Stimulated activated CD8-positive, alpha-beta memory T cell treated with anti-CD3 and anti-CD28 coated beads, Interleukin-4, amount 100 ng/mL, for 4 hours (primary cell): ENCODE results near the gene STRN3.
"Not testable (repeated sequence)": the region's sequence is repeated elsewhere in the genome, so short reads cannot be mapped to it uniquely, and the experiment has no call there.

Experiments used
- DNase-seq, 2 donors: peaks; one replicate each; pipeline ENCODE4 v3.0.0-alpha.2; 2020; ENCODE audit warnings: low read depth in 2 of 2, low spot score in 1 of 2

The STRN3 gene, protein sequence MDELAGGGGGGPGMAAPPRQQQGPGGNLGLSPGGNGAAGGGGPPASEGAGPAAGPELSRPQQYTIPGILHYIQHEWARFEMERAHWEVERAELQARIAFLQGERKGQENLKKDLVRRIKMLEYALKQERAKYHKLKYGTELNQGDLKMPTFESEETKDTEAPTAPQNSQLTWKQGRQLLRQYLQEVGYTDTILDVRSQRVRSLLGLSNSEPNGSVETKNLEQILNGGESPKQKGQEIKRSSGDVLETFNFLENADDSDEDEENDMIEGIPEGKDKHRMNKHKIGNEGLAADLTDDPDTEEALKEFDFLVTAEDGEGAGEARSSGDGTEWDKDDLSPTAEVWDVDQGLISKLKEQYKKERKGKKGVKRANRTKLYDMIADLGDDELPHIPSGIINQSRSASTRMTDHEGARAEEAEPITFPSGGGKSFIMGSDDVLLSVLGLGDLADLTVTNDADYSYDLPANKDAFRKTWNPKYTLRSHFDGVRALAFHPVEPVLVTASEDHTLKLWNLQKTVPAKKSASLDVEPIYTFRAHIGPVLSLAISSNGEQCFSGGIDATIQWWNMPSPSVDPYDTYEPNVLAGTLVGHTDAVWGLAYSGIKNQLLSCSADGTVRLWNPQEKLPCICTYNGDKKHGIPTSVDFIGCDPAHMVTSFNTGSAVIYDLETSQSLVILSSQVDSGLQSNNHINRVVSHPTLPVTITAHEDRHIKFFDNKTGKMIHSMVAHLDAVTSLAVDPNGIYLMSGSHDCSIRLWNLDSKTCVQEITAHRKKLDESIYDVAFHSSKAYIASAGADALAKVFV

DNA sequence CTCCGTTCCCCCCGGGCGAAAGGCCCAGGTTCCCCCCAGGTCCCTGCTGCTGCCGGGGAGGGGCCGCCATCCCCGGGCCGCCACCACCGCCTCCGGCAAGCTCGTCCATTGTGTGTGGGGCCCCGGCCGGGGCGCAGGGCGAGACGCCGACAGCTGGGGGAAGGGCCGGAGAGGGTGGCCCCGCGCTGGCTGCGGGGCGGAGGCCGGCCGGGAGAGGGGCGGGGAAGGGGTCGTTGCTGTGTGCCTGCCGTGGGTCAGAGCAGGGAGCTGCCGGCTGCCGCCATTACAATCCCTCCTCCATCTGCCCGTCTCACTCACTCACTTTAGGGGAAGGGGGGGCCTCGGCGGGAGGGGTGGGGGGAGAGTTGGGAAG lies at the start of gene STRN3:
STRN3 (minus strand) TSS at position 303 of the 373 bp plus-strand sequence; CDS start at position 109, 194 bp downstream.
- DNase-seq: peak in 1 of 2 donors; percentile 1

DNA sequence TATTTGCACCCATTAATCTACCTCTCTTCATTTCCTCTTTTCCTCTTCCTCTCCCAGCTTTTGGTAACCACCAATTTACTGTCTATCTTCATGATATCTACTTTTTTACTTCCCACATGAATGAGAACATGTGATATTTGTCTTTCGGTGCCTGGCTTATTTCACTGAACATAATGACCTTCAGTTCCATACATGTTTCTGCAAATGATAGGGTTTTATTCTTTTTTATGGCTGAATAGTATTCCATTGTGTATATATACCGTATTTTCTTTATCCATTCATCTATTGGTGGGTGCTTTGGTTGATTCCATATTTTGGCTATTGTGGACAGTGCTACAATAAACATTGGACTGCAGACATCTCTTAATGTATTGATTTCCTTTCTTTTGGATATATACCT lies 49.0 kb upstream of the STRN3 start:
- DNase-seq: no peak

DNA sequence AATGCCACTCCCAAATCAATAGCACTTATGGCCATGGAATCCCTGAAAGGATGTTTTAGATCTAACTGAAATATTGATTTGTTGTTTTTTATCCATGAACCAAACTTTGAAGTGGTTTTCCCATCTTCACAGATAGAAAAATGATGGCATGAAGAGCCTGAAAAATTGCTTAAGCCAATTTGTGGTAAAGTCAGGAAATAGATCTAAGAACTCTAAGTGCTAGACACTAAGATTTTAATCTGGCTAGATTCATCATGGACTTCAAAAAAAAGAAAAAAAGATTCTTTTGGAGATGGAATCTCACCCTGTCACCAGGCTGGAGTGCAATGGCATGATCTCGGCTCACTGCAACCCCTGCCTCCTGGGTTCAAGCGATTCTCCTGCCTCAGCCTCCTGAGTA lies 45.0 kb upstream of the STRN3 start:
- no peak for DNase-seq

DNA sequence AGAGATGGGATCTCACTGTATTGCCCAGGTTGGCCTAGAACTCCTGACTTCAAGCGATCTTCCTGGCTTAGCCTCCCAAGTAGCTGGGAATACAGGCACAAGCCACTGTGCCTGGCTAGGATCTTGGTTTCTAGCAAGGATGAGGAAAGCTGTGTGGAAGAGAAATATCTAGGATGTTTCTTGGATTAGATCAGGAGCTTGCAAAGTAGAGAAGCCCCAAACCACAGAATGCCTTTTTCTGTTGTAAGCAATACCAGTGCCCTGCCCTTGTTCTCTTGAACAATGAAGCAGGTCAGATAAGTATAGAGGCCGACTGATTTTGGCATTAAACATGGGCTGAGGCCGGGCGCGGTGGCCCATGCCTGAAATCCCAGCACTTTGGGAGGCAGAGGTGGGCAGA lies 44.3 kb upstream of the STRN3 start:
- DNase-seq: no peak

DNA sequence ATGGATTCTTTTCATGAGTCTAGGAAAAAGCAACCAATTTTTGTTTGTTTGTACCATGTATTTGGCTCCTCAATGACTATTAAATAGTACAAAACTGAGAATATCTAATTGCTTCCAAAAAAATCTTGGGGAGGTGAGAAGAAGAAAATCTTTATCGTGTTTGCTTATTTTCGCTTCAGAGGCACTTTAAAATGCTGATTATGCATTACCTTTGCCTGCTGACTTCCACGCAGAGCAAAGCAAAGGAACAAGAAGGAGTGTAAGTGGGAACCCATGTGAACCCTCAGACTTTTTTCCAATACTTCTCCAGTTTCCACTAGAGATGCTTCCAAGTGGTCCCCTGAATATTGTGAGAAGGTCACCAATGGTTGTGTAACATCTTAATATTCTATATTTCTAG lies 43.2 kb upstream of the STRN3 start:
- DNase-seq: no peak

DNA sequence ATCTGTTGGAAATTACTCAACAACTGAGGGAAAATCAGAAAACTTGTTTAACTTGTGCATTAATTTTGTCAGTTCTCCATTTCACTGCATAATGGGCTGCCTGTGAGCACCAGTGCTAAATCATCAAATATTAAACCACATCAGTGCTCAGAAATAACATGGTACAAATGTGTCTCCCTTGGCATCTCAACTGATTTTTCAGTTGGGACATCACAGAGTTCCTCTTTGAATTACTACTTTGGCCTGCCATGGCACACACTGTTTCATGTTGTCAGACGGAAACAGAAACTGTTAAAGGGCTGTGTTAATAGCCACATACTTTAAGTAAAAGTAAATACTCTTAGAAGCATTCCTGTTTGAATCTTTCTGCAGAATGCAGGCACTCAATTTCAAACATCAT lies 42.1 kb upstream of the STRN3 start:
- no peak for DNase-seq

DNA sequence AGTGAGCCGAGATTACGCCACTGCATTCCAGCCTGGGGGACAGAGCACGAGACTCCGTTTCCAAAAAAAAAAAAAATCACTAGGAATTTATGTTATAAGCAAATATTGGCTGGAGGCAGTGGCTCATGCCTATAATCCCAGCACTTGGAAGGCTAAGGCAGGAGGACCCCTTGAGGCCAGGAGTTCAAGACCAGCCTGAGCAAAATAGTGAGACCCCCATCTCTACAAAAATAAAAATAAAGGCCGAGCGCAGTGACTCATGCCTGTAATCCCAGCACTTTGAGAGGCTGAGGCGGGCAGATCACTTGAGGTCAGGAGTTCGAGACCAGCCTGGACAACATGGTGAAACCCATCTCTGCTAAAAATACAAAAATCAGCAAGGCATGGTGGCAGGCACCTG lies 36.7 kb upstream of the STRN3 start:
- not testable (repeated sequence) for DNase-seq

DNA sequence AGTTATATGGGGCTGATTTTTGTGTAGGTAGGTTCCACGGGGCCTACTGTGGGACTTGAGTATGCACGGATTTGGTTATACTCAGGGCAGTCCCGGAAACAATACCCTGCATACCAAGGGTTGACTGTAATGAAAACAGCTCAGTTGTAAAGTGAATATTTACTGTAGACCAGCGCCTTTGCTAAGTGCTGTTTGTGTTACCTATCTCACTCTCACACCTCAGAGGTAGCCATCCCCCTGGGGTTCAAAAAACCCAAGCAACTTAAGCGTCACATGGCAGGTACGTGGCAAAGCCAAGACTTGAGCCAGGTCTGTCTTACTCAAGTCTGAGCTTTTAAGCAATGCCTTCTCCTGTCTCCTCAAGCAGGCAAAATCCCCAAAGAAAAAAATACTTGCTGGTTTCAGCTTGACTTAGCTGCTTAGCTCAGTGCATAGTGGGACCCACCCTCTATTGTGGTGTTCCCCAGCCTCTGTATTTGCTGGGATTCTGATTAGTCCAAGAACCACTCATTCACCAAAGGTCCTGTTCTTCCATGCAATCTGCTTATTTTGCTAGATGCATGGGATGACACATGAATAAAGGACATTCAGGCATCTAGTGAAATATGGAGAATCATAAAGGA lies 34.2 kb upstream of the STRN3 start:
- DNase-seq: no peak

DNA sequence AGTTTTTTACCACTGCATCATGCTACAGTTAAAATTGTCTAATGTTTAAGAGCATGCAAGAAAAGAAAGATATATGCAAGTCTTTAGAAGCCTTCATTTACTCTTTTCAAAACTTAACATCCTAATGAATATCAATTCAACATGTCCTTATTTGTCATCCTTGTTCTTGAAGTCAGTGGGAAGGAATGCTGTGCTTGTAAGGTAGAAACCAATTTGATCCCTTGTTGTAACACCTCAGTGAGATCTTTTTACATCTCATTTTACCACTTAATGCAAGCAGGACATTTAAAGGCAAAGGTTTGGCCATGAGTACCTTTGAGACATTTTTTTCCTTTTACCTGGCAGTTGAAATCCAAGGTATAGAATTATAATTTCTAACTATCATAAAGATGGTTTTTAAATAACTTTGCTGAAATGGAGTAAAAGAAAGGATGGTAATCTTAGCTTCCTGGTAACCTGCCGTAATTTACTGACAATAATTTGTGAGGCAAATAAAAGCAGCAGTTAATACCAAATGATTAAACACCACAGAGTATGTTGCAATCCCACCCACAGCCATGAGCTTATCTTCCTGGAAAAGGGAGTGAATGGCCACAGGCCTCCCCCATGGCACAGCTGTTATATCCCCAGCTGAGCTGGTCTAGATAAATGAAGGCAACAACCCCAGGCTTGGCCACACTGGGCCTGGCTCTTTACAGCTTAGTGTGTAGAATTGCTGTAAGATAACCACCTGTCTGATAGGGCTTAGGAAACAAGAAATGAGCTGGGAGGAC lies 33.2 kb upstream of the STRN3 start:
- DNase-seq: no peak

DNA sequence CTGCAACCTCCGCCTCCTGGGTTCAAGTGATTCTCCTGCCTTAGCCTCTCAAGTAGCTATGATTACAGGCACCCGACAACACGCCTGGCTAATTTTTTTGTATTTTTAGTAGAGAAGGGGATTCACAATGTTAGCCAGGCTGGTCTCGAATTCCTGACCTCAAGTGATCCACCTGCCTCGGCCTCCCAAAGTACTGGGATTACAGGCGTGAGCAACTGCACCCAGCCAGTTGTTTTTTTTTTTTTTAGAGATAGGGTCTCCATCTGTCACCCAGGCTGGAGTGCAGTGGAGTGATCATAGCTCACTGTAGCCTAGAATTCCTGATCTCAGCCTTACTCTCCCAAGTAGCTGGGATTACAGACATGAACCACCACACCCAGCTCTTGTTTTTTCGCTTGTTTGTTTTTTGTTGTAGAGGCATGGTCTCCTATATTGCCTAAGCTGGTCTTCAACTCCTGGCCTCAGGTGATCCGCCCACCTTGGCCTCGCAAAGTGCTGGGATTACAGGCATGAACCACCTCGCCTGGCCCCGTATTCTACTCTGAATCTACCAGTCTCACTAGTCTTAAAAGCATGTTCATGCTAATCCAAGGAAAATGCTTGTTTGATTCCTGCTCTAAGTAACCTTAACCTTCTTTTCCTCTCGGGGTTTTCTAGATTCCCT lies 31.7 kb upstream of the STRN3 start:
- no peak for DNase-seq

DNA sequence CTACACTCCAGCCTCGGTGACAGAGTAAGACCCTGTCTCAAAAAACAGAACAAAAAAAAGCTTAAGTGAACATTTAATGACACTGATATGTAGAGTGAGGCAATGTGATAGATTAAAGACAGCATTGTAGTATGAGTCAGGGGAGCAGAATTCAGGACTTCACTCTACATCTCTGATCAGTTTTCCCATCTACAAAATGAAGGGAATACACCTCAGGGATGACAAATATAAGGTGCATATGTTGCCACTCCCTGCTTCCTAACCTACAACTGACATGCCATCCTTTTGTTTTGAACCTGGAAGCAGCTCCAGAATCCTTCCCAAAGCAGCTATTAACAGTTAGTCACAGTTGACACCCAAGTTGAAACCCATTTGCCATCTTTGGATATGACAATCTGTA lies 30.9 kb upstream of the STRN3 start:
- no peak for DNase-seq

DNA sequence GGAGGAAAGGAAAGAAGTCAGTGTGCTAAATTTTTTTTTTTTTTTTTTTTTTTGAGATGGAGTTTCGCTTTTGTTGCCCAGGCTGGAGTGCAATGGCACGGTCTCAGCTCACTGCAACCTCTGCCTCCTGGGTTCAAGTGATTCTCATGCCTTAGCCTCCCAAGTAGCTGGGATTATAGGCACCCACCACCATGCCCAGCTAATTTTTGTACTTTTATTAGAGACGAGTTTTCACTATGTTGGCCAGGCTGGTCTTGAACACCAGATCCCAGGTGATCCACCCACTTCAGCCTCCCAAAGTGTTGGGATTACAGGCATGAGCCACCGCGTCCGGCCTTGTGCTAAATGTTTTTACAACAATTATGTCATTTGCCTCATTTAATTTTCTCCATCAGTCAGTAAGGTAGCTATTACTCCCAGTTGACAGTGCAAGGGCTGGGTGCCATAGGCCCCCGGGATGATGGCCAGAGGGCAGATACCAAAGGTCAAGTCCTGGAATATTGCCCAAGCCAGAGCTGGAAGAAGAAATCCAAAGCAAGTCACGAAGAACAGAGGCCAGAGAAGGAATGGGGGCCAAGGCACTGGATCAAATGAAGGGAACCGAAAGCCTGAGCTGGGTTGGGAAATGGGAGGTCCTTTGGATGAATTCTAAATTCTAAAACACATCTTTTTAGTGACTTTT lies 26.9 kb upstream of the STRN3 start:
- not testable (repeated sequence) for DNase-seq

DNA sequence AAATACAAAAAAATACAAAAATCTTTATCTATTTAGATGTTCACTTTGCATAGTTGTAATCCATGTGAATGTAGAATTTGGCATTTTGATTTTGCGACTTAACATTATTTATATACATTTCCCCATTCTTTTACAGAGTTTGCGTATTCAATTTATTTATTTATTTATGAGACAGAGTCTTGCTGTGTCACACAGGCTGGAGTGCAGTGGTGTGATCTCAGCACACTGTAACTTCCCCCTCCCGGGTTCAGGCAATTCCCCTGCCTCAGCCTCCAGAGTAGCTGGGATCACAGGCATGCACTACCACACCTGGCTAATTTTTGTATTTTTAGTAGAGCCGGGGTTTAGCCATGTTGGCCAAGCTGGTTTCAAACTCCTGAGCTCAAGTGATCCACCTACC lies 25.3 kb upstream of the STRN3 start:
- no peak for DNase-seq

DNA sequence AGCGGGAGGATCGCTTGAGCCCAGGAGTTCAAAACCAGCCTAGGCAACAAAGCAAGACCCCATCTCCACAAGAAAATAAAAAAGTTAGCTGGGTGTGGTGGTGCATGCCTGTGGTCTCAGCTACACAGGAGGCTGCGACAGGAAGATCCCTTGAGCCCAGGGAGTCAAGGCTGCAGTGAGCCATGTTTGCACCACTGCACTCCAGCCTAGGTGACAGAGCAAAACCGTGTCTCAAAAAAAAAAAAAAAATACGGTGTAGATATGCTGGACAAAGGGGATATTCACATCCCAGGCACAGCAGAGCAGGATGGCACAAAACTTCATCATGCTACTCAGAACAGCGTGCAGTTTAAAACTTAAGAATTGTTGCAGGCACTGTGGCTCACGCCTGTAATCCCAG lies 24.8 kb upstream of the STRN3 start:
- no peak for DNase-seq

DNA sequence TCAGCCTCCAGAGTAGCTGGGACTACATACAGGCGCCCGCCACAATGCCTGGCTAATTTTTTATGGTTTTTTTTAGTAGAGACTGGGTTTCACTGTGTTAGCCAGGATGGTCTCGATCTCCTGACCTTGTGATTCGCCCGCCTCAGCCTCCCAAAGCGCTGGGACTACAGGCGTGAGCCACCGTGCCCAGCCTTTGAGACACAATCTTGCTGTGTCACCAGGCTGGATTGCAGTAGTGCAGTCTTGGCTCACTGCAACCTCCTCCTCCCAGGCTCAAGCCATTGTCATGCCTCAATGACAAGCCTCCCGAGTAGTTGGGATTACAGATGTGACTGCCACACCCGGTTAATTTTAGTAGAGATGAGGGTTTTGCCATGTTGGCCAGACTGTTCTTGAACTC lies 21.3 kb upstream of the STRN3 start:
- no peak for DNase-seq

DNA sequence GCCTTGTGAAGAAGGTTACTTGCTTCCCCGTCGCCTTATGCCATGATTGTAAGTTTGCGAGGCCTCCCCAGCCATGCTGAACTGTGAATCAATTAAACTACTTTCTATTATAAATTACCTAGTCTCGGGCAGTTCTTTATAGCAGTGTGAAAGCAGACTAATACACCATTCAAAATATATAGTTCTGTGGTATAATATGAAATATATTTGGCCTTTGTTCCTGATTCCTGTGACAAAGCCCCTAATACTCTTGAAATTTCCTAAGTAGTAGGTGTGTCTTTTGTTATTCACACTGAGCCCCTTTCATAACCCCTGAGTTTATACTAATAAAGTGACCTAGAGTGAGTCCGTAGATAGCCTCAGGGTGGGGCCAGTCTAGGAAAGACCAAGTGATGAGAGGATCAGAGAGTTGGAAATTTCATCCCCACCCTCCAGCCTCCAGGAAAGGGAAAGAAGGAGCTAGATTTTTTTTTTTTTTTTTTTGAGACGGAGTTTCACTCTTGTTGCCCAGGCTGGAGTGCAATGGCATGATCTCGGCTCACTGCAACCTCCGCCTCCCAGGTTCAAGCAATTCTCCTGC lies 19.4 kb upstream of the STRN3 start:
- no peak for DNase-seq

DNA sequence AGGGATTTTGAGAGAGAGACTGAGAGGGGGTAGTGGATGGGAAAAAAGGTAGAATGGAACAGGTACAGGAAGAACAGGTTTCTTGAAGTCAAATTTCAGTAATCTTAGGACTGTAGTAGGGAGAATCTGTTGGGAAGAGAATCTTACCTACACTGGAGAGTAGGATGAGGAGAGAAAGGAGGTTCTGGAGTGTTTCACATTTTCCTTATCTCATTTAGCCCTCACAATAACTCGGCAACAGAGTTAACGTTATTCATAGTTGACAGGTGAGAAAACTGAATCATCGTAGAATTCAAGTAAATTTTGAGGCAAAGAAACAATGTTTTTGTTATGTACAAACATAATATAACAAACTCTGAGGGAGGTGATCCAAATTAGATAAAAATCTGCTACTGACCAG lies 17.2 kb upstream of the STRN3 start:
- no peak for DNase-seq

DNA sequence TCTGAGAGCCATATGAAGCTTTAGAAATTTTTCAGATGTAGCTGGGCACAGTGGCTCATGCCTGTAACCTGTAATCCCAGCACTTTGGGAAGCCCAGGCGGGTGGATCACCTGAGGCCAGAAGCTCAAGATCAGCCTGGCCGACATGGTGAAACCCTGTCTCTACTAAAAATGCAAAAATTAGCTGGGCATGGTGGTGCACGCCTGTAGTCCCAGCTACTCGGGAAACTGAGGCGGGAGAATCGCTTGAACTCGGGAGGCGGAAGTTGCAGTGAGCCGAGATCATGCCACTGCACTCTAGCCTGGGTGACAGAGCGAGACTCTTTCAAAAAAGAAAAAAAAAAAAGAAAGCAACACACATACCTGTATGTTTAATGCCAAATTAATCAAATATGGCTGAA lies 16.7 kb upstream of the STRN3 start:
- not testable (repeated sequence) for DNase-seq

DNA sequence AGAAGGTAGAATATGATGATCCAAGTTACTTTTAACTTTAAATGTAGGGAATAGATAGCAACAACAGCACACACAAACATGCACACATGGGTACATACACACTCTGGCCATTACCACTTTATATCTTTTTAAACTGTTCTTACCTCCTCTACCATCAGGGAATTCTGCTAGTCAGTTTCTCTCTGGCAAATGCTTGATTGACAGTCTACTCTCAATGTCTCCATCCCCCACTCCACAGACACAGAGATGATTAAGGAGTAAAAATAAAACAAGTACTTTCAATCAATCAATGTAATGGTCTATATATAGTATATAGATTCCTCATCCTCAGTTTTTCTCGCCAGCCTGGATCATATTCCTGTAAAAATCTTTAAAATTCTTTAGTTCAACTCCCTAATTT lies 16.1 kb upstream of the STRN3 start:
- DNase-seq: no peak
